ENCODE measurements around the gene DNAI1. TPM values are rescaled to one million over a fixed set of nuclear protein-coding genes. Genes with fewer than 3 reads are reported as not detected.

The DNAI1 gene
- total RNA-seq, 1 experiment from 2014 or later = not detected

DNA sequence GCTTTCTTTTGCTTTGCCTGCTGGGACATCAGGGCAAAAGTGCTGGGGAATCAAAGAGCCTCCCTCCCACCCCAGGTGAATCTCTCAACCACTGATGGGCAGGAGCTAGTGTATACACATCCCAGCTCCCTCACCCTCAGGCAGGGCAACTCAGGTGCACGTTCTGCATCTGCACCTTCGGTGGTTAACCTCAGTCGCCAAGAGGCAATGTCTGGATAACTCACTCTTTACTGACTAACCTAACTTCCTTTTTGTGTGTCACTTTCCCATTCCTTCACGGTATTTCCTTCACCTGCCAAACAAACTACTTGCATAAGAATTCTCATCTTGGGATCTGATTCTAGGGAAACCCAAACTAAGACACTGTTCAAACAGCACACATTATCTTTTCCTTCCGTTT, 104.7 kb downstream of the DNAI1 start:
- no TSS peak for BruUV-seq (replicated peaks)
- ChIA-PET CTCF (no interaction called here), POLR2A (ENCODE audit: unreplicated experiment) (no interaction called here)
- Histone ChIP-seq H3K9me3 (ENCODE audit: low read length) (no peaks in the 10 kb centered on the region), H3K9ac (ENCODE audit: low read length) (no peak overlapping the region), H2AFZ (ENCODE audit: low read length) (no peak overlapping the region), H3K4me1 (ENCODE audit: insufficient read depth, low read length) (no peaks in the 10 kb centered on the region), H3K79me2 (ENCODE audit: low read length) (no peaks in the 10 kb centered on the region), H3K27me3 (ENCODE audit: low read length) (no peaks in the 10 kb centered on the region), H4K20me1 (ENCODE audit: low read length) (no peaks in the 10 kb centered on the region), H3K9me2 (replicated peaks; ENCODE audit: low read length) (no peaks in the 10 kb centered on the region), H3K4me2 (ENCODE audit: low read length) (no peak overlapping the region), H3K36me3 (ENCODE audit: low read depth, low read length) (no peaks in the 10 kb centered on the region), H3K27ac (ENCODE audit: low read length) (no peak overlapping the region), H3K4me3 (ENCODE audit: low read length) (no peak overlapping the region), H3F3A (ENCODE audit: low read length, unreplicated experiment) (no peaks in the 10 kb centered on the region)
- DNase-seq (no peak), ATAC-seq (no peak)
- intact Hi-C loops (cut with micrococcal nuclease) = no loop called here
- no peak for TF ChIP-seq EZH2phosphoT487 (IDR thresholded peaks at IDR 0.05; ENCODE audit: borderline replicate concordance, low read length)
- no peak for TF ChIP-seq EZH2 (IDR thresholded peaks at IDR 0.05; ENCODE audit: low read length, unreplicated experiment)
- TF ChIP-seq, protein P1, sequence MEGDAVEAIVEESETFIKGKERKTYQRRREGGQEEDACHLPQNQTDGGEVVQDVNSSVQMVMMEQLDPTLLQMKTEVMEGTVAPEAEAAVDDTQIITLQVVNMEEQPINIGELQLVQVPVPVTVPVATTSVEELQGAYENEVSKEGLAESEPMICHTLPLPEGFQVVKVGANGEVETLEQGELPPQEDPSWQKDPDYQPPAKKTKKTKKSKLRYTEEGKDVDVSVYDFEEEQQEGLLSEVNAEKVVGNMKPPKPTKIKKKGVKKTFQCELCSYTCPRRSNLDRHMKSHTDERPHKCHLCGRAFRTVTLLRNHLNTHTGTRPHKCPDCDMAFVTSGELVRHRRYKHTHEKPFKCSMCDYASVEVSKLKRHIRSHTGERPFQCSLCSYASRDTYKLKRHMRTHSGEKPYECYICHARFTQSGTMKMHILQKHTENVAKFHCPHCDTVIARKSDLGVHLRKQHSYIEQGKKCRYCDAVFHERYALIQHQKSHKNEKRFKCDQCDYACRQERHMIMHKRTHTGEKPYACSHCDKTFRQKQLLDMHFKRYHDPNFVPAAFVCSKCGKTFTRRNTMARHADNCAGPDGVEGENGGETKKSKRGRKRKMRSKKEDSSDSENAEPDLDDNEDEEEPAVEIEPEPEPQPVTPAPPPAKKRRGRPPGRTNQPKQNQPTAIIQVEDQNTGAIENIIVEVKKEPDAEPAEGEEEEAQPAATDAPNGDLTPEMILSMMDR (conservative IDR thresholded peaks at IDR 0.05; ENCODE audit: low read depth, low read length) = no peak

DNA sequence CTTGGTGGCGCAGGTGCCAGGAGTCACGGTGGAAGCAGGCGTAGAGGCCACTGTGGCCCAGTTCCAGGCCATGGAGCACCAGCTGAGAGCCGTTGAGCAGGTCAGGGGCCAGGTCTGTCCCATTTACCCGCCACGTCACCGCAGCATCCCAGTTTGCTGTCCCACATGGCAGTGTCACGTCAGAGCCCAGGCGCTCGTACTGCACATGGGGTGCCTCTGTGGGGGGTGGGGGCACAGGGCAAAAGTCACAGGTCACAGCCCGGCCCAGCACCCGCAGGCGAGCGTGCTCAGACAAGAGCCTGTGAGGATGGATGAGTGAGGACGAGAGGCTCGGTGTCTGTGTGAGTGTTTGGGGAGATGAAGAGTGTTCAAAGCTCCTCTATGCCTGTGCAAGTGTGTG, 106.0 kb downstream of the DNAI1 start:
- Histone ChIP-seq H3F3A (ENCODE audit: low read length, unreplicated experiment) (no peaks in the 10 kb centered on the region), H3K9me2 (replicated peaks; ENCODE audit: low read length) (no peaks in the 10 kb centered on the region), H3K4me1 (ENCODE audit: insufficient read depth, low read length) (no peaks in the 10 kb centered on the region), H3K4me3 (ENCODE audit: low read length) (no peak overlapping the region), H4K20me1 (ENCODE audit: low read length) (no peaks in the 10 kb centered on the region), H3K27ac (ENCODE audit: low read length) (no peak overlapping the region), H3K4me2 (ENCODE audit: low read length) (no peak overlapping the region), H2AFZ (ENCODE audit: low read length) (no peak overlapping the region), H3K9ac (ENCODE audit: low read length) (no peak overlapping the region), H3K27me3 (ENCODE audit: low read length) (no peaks in the 10 kb centered on the region), H3K79me2 (ENCODE audit: low read length) (no peaks in the 10 kb centered on the region), H3K9me3 (ENCODE audit: low read length) (no peaks in the 10 kb centered on the region), H3K36me3 (ENCODE audit: low read depth, low read length) (no peaks in the 10 kb centered on the region)
- no TSS peak for BruUV-seq (replicated peaks)
- ATAC-seq = no peak
- TF ChIP-seq EZH2 (IDR thresholded peaks at IDR 0.05; ENCODE audit: low read length, unreplicated experiment) = no peak
- TF ChIP-seq, protein P1 (conservative IDR thresholded peaks at IDR 0.05; ENCODE audit: low read depth, low read length) = no peak
- TF ChIP-seq EZH2phosphoT487 (IDR thresholded peaks at IDR 0.05; ENCODE audit: borderline replicate concordance, low read length) = no peak
- DNase-seq = no peak
- POLR2A ChIA-PET (ENCODE audit: unreplicated experiment) = no interaction called here
- CTCF ChIA-PET = no interaction called here
- intact Hi-C loops (cut with micrococcal nuclease) = no loop called here

DNA sequence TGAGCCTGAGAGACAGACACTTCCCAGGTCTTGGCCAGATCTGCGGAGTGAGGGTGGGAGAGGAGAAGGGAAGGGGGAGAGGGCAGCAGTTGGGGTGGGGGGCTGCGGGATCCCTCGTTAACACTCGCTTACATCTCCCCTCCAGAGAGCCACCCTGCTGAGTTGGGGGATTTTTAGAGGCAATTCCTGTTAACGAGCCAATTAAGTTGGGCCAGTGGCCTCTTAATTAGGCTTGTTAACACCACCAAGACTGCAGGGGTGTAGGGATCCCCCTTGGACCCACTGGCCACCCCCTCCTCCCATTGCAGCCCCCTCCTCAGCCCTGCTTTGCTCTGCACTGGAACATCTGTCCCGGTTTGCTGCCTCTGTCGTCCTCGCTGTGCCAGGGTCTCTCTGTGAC, 107.3 kb downstream of the DNAI1 start:
- Histone ChIP-seq H3K79me2 (ENCODE audit: low read length) (no peaks in the 10 kb centered on the region), H4K20me1 (ENCODE audit: low read length) (no peaks in the 10 kb centered on the region), H3K4me1 (ENCODE audit: insufficient read depth, low read length) (no peaks in the 10 kb centered on the region), H3K4me2 (ENCODE audit: low read length) (no peak overlapping the region), H3K36me3 (ENCODE audit: low read depth, low read length) (no peaks in the 10 kb centered on the region), H3K9me2 (replicated peaks; ENCODE audit: low read length) (no peaks in the 10 kb centered on the region), H3K9me3 (ENCODE audit: low read length) (no peaks in the 10 kb centered on the region), H3F3A (ENCODE audit: low read length, unreplicated experiment) (no peaks in the 10 kb centered on the region), H3K27ac (ENCODE audit: low read length) (no peak overlapping the region), H2AFZ (ENCODE audit: low read length) (no peak overlapping the region), H3K9ac (ENCODE audit: low read length) (no peak overlapping the region), H3K4me3 (ENCODE audit: low read length) (no peak overlapping the region), H3K27me3 (ENCODE audit: low read length) (no peaks in the 10 kb centered on the region)
- no TSS peak for BruUV-seq (replicated peaks)
- ChIA-PET POLR2A (ENCODE audit: unreplicated experiment) (no interaction called here), CTCF (no interaction called here)
- intact Hi-C loops (cut with micrococcal nuclease) = no loop called here
- DNase-seq (no peak), ATAC-seq (no peak)
- no peak for TF ChIP-seq EZH2phosphoT487 (IDR thresholded peaks at IDR 0.05; ENCODE audit: borderline replicate concordance, low read length)
- TF ChIP-seq, protein P1 (conservative IDR thresholded peaks at IDR 0.05; ENCODE audit: low read depth, low read length) = no peak
- TF ChIP-seq EZH2 (IDR thresholded peaks at IDR 0.05; ENCODE audit: low read length, unreplicated experiment) = no peak

Measured in PC-3 (cell line).